Activated CD4-positive, alpha-beta memory T cell treated with anti-CD3 and anti-CD28 coated beads for 36 hours (primary cell): ENCODE measurements around the gene FBXO24. TPM values are rescaled to one million over a fixed set of nuclear protein-coding genes. Genes with fewer than 3 reads are reported as not detected.
A peak's percentile ranks its signal among the peaks of the same experiment; 100 is the strongest.

Source experiments
- CTCF ChIA-PET: fragments of 350-600 bp; sonication (Branson Sonifier 250); formaldehyde crosslinking; loops from one replicate; lab custom pipeline; 2021; ENCODE audit warnings: antibody characterized with exemption, inconsistent platforms; lab: Charles Lee
- POLR2A ChIA-PET: fragments of 350-600 bp; sonication (Branson Sonifier 250); formaldehyde crosslinking; loops from one replicate; lab custom pipeline; 2021; ENCODE audit warnings: antibody characterized with exemption; lab: Charles Lee
- DNase-seq: peaks from one replicate; pipeline ENCODE4 v3.0.0-alpha.2; 2020
- H3K27ac Mint-ChIP-seq: one replicate; pipeline ENCODE4 v1.8.0; 2021; ENCODE audit warnings: mixed read lengths
- H3K27me3 Mint-ChIP-seq: one replicate; pipeline ENCODE4 v1.8.0; 2021; ENCODE audit warnings: mixed read lengths
- H3K36me3 Mint-ChIP-seq: one replicate; pipeline ENCODE4 v1.8.0; 2021; ENCODE audit warnings: mixed read lengths
- H3K4me1 Mint-ChIP-seq: one replicate; pipeline ENCODE4 v1.8.0; 2021; ENCODE audit warnings: low read depth, mixed read lengths
- H3K4me3 Mint-ChIP-seq: one replicate; pipeline ENCODE4 v1.8.0; 2021; ENCODE audit warnings: mild to moderate bottlenecking, mixed read lengths
- H3K9me3 Mint-ChIP-seq: one replicate; pipeline ENCODE4 v1.8.0; 2021; ENCODE audit warnings: mixed read lengths
- intact Hi-C: fragments of 100-400 bp; cut with micrococcal nuclease; formaldehyde crosslinking; loops from one replicate; pipeline ENCODE4 v1.15.1; 2023
- total RNA-seq, 2 experiments: library from RNA; stranded (reverse); gene quantifications; one replicate each; pipeline ENCODE4 v1.2.3, GENCODE V29; 2021

Gene FBXO24
- total RNA-seq, 2 experiments from 2014 or later, result 2.2 to 2.6 TPM

GRCh38 chr7:100626530-100627237 is 40.6 kb downstream of the FBXO24 start:
- peak; percentile 96 for DNase-seq
- H3K27me3 Mint-ChIP-seq, result no peaks in the 10 kb centered on the region
- ChIA-PET POLR2A (interaction anchor here (0.5 to 1.5 kb wide), 6 partner anchors 9 to 198 kb away, joined by 3 to 7 read pairs (median 4); partner anchors contain the start of genes GIGYF1, MOSPD3, POP7 and ZCWPW1), CTCF (interaction anchor here (1.5 to 3.6 kb wide), 3 partner anchors 7 to 79 kb away, joined by 5 to 17 read pairs (median 6); partner anchors contain the start of genes MOSPD3 and POP7)
- H3K4me1 Mint-ChIP-seq, result peaks cover 12% of the 10 kb centered on the region
- peak overlapping the region; percentile 38 for H3K27ac Mint-ChIP-seq
- peaks cover 1% of the 10 kb centered on the region for H3K36me3 Mint-ChIP-seq
- intact Hi-C loops, result loop anchor here (1.0 to 10.0 kb wide), 4 partner anchors 14 to 228 kb away; partner anchors contain the start of genes FBXO24, GNB2, LRCH4 and MOSPD3
- no peaks in the 10 kb centered on the region for H3K9me3 Mint-ChIP-seq
- H3K4me3 Mint-ChIP-seq, result peak overlapping the region; percentile 65

GRCh38 chr7:100627238-100627549 is 41.1 kb downstream of the FBXO24 start:
- peaks cover 13% of the 10 kb centered on the region for H3K4me1 Mint-ChIP-seq
- no peaks in the 10 kb centered on the region for H3K27me3 Mint-ChIP-seq

GRCh38 chr7:100629117-100629716 is 43.1 kb downstream of the FBXO24 start:
- peaks cover 3% of the 10 kb centered on the region for H3K27me3 Mint-ChIP-seq
- peak; percentile 60 for DNase-seq
- H3K27ac Mint-ChIP-seq, result no peak overlapping the region
- CTCF ChIA-PET, result interaction anchor here (1.2 to 1.7 kb wide), 4 partner anchors 9 to 69 kb away, joined by 4 to 11 read pairs (median 8); partner anchors contain the start of gene MOSPD3
- H3K4me3 Mint-ChIP-seq, result no peak overlapping the region
- peaks cover 1% of the 10 kb centered on the region for H3K36me3 Mint-ChIP-seq
- no peaks in the 10 kb centered on the region for H3K9me3 Mint-ChIP-seq
- POLR2A ChIA-PET, result interaction anchor here (0.6 to 1.2 kb wide), 3 partner anchors 10 to 76 kb away, joined by 3 to 4 read pairs (median 4); no protein-coding TSS in a partner anchor
- H3K4me1 Mint-ChIP-seq, result peaks cover 24% of the 10 kb centered on the region
- intact Hi-C loops, result loop anchor here (10.0 kb wide), 1 partner anchor 226 kb away; the partner anchor contains the start of gene SLC12A9

More at GRCh38 chr7:100627238-100627549, 41.1 kb downstream of the FBXO24 start:
- Mint-ChIP-seq H3K4me3 (peak overlapping the region; percentile 65), H3K9me3 (no peaks in the 10 kb centered on the region), H3K36me3 (peaks cover 1% of the 10 kb centered on the region), H3K27ac (peak overlapping the region; percentile 14)
- intact Hi-C loops, result loop anchor here (10.0 kb wide), 1 partner anchor 228 kb away; the partner anchor contains the start of gene SLC12A9
- DNase-seq, result no peak
- POLR2A ChIA-PET, result interaction anchor here (0.5 to 1.8 kb wide), 4 partner anchors 10 to 199 kb away, joined by 3 to 7 read pairs (median 4); partner anchors contain the start of genes MOSPD3 and ZCWPW1
- CTCF ChIA-PET, result interaction anchor here (1.5 to 1.7 kb wide), 2 partner anchors 15 to 78 kb away, joined by 5 to 6 read pairs; partner anchors contain the start of genes MOSPD3 and POP7

DNA sequence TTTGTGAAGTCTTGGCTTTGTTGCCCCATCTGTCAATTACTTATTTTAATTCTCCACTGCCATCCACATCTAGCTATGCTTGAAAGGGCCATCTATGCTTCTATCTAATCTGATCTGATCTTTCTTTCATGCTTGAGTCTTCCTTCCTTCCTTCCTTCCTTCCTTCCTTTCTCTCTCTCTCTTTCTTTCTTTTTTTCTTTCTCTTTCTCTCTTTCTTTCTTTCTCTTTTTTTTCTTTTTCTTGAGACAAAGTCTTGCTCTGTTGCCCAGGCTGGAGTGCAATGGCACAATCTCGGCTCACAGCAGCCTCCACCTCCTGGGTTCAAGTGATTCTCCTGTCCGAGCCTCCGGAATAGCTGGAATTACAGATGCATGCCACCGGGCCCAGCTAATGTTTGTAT is 43.9 kb downstream of the FBXO24 start:
- ChIA-PET CTCF (interaction anchor here (1.5 to 1.7 kb wide), 5 partner anchors 10 to 63 kb away, joined by 3 to 11 read pairs (median 4); partner anchors contain the start of gene MOSPD3), POLR2A (interaction anchor here (1.2 kb wide), 1 partner anchor 9 kb away, joined by 3 read pairs; no protein-coding TSS in a partner anchor)
- DNase-seq, result no peak
- Mint-ChIP-seq H3K27me3 (peaks cover 3% of the 10 kb centered on the region), H3K9me3 (no peaks in the 10 kb centered on the region), H3K4me1 (peaks cover 24% of the 10 kb centered on the region), H3K27ac (no peak overlapping the region), H3K36me3 (peaks cover 1% of the 10 kb centered on the region), H3K4me3 (no peak overlapping the region)
- intact Hi-C loops, result loop anchor here (5.0 kb wide), 1 partner anchor 62 kb away; the partner anchor contains the start of gene GIGYF1

DNA sequence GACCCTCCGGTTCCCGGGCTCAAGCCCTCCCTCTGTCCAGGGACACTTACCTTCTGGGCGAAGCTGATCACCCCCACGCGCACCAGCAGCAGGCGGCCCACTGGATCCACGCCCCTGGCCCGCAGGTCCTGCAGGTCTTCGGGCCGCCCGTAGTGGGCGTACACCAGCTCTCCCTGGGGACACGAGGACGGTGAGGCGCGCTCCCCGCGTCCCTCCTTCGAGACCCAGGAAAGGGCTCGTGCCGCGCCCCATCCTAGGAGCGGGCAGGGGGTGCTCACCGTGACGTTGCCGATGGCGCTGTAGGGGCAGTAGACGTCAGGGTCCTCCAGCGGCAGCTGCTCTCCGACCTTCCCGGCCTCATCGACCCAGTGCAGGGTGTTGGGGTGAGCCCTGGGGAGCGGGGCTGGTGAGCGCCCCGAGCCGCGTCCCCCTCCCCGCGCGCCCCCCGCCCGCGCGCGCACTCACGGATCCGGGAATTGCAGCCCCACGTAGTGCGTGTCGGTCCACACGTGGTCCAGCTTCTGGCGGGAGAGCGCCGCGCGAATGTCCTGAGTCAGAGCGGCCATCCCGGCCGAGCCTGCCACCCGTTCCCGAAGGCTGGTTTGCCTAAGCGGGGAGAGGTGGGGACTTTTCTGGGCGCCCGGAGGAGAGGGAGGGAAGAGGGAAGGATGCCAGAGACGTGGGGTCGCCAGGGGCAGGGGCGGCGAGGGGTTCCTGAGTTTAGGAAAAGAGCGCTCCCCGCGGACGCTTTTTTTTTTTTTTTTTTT is 47.0 kb downstream of the FBXO24 start:
- POLR2A ChIA-PET, result interaction anchor here (0.6 to 2.4 kb wide), 10 partner anchors 13 to 204 kb away, joined by 3 to 13 read pairs (median 3); partner anchors contain the start of genes FBXO24, LRCH4, MEPCE and MOSPD3
- peak; percentile 78 for DNase-seq
- Mint-ChIP-seq H3K36me3 (no peaks in the 10 kb centered on the region), H3K4me1 (peaks cover 12% of the 10 kb centered on the region), H3K27ac (peak overlapping the region; percentile 82), H3K27me3 (peaks cover 3% of the 10 kb centered on the region), H3K9me3 (no peaks in the 10 kb centered on the region), H3K4me3 (peak overlapping the region; percentile 77)
- CTCF ChIA-PET, result interaction anchor here (0.6 to 4.4 kb wide), 21 partner anchors 8 to 467 kb away, joined by 3 to 33 read pairs (median 5); partner anchors contain the start of genes FBXO24, LRCH4, MOSPD3 and POP7
- intact Hi-C loops, result loop anchor here (5.0 kb wide), 1 partner anchor 59 kb away; the partner anchor contains the start of gene GIGYF1

DNA sequence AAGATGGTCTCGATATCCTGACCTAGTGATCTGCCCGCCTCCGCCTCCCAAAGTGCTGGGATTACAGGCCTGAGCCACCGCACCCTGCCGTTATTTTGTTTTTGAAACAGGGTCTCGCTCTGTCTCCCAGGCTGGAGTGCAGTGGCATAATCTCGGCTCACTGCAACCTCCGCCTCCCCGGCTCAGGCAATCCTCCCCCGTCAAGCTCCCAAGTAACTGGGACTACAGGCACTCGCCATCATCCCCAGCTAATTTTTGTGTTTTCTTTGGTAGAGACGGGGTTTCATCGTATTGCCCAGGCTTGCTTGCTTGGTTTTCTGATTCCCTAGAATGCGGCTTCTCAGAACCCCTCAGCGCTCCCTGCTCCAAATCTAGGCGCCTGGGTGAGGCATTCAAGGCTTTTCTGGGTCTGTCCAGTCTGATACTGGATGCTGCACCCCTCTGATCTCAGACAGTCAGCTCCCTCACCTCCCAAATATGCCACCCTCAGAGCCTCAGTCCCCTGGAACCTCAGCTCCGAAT is 53.9 kb downstream of the FBXO24 start:
- Mint-ChIP-seq H3K4me3 (no peak overlapping the region), H3K36me3 (no peaks in the 10 kb centered on the region), H3K27ac (no peak overlapping the region), H3K27me3 (peaks cover 3% of the 10 kb centered on the region), H3K4me1 (no peaks in the 10 kb centered on the region), H3K9me3 (no peaks in the 10 kb centered on the region)
- intact Hi-C loops, result no loop called here
- DNase-seq, result no peak
- CTCF ChIA-PET, result interaction anchor here (0.6 kb wide), 1 partner anchor 770 kb away, joined by 3 read pairs; no protein-coding TSS in a partner anchor
- POLR2A ChIA-PET, result no interaction called here

DNA sequence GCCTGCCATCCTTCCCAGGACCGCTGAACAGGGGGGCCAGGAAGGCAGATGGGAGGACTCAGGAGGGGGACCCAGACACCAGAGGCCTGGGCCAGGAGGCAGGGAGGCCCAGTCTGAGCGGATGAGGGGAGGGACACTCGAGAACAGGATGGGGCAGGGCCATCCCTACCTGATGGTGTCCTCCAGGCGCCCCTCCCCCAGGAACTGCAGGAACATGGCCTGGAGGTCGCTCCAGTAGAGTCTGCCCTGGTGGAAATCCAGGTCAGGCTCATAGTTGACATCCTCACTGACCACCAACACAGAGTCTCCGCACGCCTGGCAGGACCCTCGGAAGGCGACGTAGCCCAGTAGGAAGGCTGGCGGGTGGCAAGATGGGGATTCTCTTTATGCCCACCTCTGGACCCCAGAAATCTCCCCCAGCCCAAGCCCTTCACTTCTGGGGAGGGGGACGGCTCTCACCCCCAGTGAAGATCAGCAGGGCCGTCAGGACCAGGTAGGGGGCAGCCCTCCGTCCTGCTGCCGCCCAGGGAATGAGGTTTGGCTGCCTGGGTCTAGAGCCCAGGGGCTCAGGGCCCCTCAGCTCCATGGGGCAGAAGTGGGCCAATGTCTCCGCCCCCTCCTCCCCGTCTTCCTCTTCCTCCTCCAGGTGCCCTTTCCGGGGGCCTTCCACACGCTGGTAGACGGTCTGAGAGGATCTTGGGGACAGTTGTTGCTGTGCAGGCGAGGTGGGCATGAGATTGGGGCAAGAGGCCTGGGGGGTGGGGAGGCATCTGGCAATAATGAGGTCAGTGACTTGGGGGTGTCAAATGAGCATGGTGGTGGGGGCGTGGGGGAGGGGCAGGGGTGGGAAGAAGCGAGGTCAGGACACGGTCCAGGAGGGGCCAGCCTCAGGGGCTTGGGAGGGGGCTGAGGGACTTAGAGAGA is 54.7 kb downstream of the FBXO24 start:
- ChIA-PET POLR2A (no interaction called here), CTCF (no interaction called here)
- H3K27me3 Mint-ChIP-seq, result peaks cover 3% of the 10 kb centered on the region
- H3K4me1 Mint-ChIP-seq, result no peaks in the 10 kb centered on the region
- no peaks in the 10 kb centered on the region for H3K9me3 Mint-ChIP-seq
- H3K27ac Mint-ChIP-seq, result no peak overlapping the region
- no peak overlapping the region for H3K4me3 Mint-ChIP-seq
- intact Hi-C loops, result no loop called here
- no peak for DNase-seq
- H3K36me3 Mint-ChIP-seq, result no peaks in the 10 kb centered on the region

DNA sequence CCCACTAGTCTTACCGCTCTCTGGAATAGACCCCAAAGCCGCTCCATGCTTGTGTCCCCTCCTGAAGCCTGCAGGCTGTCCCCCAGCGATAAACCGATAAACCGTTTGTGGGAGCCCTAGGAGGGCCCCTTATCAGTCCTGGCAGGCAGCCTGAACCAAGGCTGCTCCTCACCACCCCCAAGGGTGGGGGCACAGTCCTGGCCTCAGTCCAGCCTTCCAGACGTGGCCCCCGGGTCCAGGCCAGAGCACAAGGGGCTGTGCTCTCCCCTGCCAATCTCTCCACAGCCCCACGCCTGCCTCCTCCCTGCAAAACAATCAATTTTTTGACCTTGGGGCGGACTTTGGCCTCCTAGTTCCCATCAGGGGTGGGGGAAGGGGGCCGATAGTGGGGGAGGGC is 55.3 kb downstream of the FBXO24 start, which contains the start of gene TFR2:
TSS of gene TFR2 (minus strand) at position 90 of the 397 bp plus-strand sequence. CDS start at position 47, 43 bp downstream.
- ChIA-PET CTCF (no interaction called here), POLR2A (no interaction called here)
- Mint-ChIP-seq H3K4me3 (no peak within 1 kb of the TSS), H3K9me3 (no peaks in the 10 kb centered on the region), H3K27ac (no peak within 1 kb of the TSS), H3K36me3 (no peaks in the 10 kb centered on the region), H3K4me1 (no peaks in the 10 kb centered on the region), H3K27me3 (peaks cover 3% of the 10 kb centered on the region)
- no peak for DNase-seq
- intact Hi-C loops, result no loop called here

GRCh38 chr7:100641860-100642533 is 55.9 kb downstream of the FBXO24 start:
- no peaks in the 10 kb centered on the region for H3K4me1 Mint-ChIP-seq
- no peak overlapping the region for H3K4me3 Mint-ChIP-seq
- CTCF ChIA-PET, result no interaction called here
- POLR2A ChIA-PET, result no interaction called here
- H3K36me3 Mint-ChIP-seq, result no peaks in the 10 kb centered on the region
- intact Hi-C loops, result no loop called here
- no peaks in the 10 kb centered on the region for H3K9me3 Mint-ChIP-seq
- DNase-seq, result no peak
- no peak overlapping the region for H3K27ac Mint-ChIP-seq
- H3K27me3 Mint-ChIP-seq, result peaks cover 5% of the 10 kb centered on the region

- Mint-ChIP-seq H3K27ac (no peak overlapping the region), H3K36me3 (no peaks in the 10 kb centered on the region), H3K9me3 (no peaks in the 10 kb centered on the region), H3K4me1 (no peaks in the 10 kb centered on the region), H3K4me3 (no peak overlapping the region), H3K27me3 (peaks cover 5% of the 10 kb centered on the region)
- intact Hi-C loops, result no loop called here
- ChIA-PET POLR2A (no interaction called here), CTCF (no interaction called here)
- DNase-seq, result peak; percentile 46
Observed at GRCh38 chr7:100642534-100642907, 56.4 kb downstream of the FBXO24 start.
